Measurements from ENCODE around the gene LIN52. TPM values are rescaled to one million over a fixed set of nuclear protein-coding genes. Genes with fewer than 3 reads are reported as not detected.

LIN52 gene
- total and polyA plus RNA-seq, 9 of the 15 experiments (the other 6 are each of a cell fraction or from before 2014, with no cell fraction given), result 4.6 to 11.8 (median 9.2) TPM

DNA sequence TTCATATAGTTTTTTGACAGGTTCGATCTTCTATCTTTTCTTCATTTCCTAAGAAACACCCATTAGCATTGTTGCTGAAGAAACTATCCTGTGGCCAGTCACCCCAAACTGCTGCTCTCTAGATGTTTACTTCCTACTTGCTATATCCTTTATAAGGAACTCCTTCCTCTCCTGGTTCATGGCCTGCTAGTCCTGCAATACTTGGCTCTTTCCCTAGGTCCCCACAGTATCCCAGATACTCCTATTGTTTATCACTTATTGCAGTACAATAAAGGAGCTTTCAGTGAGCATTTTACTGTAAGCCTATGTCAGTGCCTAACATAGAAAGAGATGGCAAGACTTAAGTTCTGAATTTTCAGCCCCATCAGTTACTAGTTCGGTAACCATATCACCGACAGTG is 3.3 kb upstream of the LIN52 start:
- TF ChIP-seq HDGF (IDR thresholded peaks at IDR 0.05) (no peak), ZNF511 (CRISPR knock-in tag; IDR thresholded peaks at IDR 0.05) (no peak), MBD2 (IDR thresholded peaks at IDR 0.05; ENCODE audit: borderline replicate concordance, low read depth) (no peak), GABPB2 (CRISPR knock-in tag; conservative IDR thresholded peaks at IDR 0.05) (no peak), HDAC1 (IDR thresholded peaks at IDR 0.05) (no peak), E2F6 (IDR thresholded peaks at IDR 0.05; ENCODE audit: borderline replicate concordance in 1 of 2, extremely low read depth in 1 of 2, insufficient read depth in 1 of 2, insufficient read length in 1 of 2, low read depth in 1 of 2, low read length in 1 of 2, poor library complexity in 1 of 2, severe bottlenecking in 1 of 2) (no peak), SRSF1 (IDR thresholded peaks at IDR 0.05; ENCODE audit: low read depth, low read length) (no peak), NCOA6 (IDR thresholded peaks at IDR 0.05) (no peak), IRF1 (CRISPR knock-in tag; IDR thresholded peaks at IDR 0.05; ENCODE audit: borderline replicate concordance) (no peak), ZNF232 (CRISPR knock-in tag; IDR thresholded peaks at IDR 0.05) (no peak), ZC3H4 (CRISPR knock-in tag; IDR thresholded peaks at IDR 0.05; ENCODE audit: borderline replicate concordance) (no peak), ZNF592 (IDR thresholded peaks at IDR 0.05) (no peak)

More for the DNA sequence above, 3.3 kb upstream of the LIN52 start:
- Histone ChIP-seq H3K36me3 (ENCODE audit: control insufficient read depth, insufficient read depth, low read length) (no peaks in the 10 kb centered on the region), H4K20me1 (replicated peaks; ENCODE audit: control insufficient read depth, insufficient read depth, low read length) (no peaks in the 10 kb centered on the region), H3K4me3 (no peak overlapping the region), H3K4me1 (replicated peaks in 1 of 2; ENCODE audit: control insufficient read depth in 2 of 2, insufficient read depth in 2 of 2, low read length in 2 of 2) (peaks cover 10 to 17% of the 10 kb centered on the region in 2 experiments; a peak in 4 of 5 replicates), H3K27me3 (ENCODE audit: control insufficient read depth in 2 of 2, insufficient read depth in 2 of 2, low read length in 2 of 2) (no peaks in the 10 kb centered on the region), H3K9me1 (ENCODE audit: control insufficient read depth, insufficient read depth, low read length) (no peaks in the 10 kb centered on the region), H3K9me3 (replicated peaks; ENCODE audit: control insufficient read depth, insufficient read depth, low read depth, low read length) (no peaks in the 10 kb centered on the region), H3K9ac (ENCODE audit: insufficient read depth in 1 of 2, low read depth in 2 of 2, low read length in 2 of 2) (no peak overlapping the region), H3K79me2 (ENCODE audit: control insufficient read depth, insufficient read depth, low read length) (peaks cover 22% of the 10 kb centered on the region), H3K4me2 (ENCODE audit: insufficient read depth, low read length) (no peak overlapping the region), H2AFZ (ENCODE audit: low read depth, low read length) (no peak overlapping the region), H3K27ac (ENCODE audit: extremely low read depth, low read depth, low read length) (no peak overlapping the region)
- CTCF ChIA-PET (ENCODE audit: low intra/inter-chr PET ratio), result no interaction called here
- in situ Hi-C loops (cut with MboI), result no loop called here
- FAIRE-seq (no peak), ATAC-seq (no peak), DNase-seq (ENCODE audit: extremely low read depth in 1 of 4, low spot score in 3 of 4) (no peak)
- intact Hi-C loops (cut with micrococcal nuclease), result no loop called here
- POLR2A ChIA-PET, result interaction anchor here (0.7 kb wide), 1 partner anchor 199 kb away, joined by 3 read pairs; no protein-coding TSS in a partner anchor
- BruUV-seq (replicated peaks), result no TSS peak
- WGBS (ENCODE audit: insufficient coverage, low coverage, missing lambda C conversion rate), result 59% methylated on average over 3 of the region's 3 CpGs
